ENCODE results near the gene ZNG1F.
"Not testable (repeated sequence)": the region's sequence is repeated elsewhere in the genome, so short reads cannot be mapped to it uniquely, and the experiment has no call there.

DNA sequence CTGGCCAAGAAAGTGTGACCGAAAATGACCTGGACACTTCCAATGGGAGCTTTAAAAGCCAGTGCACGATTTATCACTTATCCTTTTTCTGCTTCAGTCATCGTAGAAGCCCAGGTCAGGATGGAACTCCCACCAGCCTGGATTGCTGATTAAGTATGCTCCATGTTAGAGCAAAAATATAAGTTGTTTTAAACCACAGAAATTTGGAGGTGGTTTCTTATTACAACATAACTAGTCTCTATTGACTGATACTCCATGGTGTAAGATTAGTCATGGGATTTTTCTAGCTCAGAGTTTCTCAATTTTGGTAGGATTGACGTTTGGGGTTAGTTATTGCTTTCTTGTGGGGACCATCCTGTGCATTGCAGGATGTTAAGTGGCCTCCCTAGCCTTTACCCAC, 90.4 kb downstream of the ZNG1F start:
- TF ChIP-seq, protein P1, sequence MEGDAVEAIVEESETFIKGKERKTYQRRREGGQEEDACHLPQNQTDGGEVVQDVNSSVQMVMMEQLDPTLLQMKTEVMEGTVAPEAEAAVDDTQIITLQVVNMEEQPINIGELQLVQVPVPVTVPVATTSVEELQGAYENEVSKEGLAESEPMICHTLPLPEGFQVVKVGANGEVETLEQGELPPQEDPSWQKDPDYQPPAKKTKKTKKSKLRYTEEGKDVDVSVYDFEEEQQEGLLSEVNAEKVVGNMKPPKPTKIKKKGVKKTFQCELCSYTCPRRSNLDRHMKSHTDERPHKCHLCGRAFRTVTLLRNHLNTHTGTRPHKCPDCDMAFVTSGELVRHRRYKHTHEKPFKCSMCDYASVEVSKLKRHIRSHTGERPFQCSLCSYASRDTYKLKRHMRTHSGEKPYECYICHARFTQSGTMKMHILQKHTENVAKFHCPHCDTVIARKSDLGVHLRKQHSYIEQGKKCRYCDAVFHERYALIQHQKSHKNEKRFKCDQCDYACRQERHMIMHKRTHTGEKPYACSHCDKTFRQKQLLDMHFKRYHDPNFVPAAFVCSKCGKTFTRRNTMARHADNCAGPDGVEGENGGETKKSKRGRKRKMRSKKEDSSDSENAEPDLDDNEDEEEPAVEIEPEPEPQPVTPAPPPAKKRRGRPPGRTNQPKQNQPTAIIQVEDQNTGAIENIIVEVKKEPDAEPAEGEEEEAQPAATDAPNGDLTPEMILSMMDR (IDR thresholded peaks at IDR 0.05): not testable (repeated sequence)
- not testable (repeated sequence) for TF ChIP-seq EP300 (IDR thresholded peaks at IDR 0.05)
